Measurements from ENCODE around the gene PTPRB. TPM values are rescaled to one million over a fixed set of nuclear protein-coding genes. Genes with fewer than 3 reads are reported as not detected.

PTPRB gene
- total RNA-seq, 2 donors from 2014 or later: 11.2 to 20.3 TPM

DNA sequence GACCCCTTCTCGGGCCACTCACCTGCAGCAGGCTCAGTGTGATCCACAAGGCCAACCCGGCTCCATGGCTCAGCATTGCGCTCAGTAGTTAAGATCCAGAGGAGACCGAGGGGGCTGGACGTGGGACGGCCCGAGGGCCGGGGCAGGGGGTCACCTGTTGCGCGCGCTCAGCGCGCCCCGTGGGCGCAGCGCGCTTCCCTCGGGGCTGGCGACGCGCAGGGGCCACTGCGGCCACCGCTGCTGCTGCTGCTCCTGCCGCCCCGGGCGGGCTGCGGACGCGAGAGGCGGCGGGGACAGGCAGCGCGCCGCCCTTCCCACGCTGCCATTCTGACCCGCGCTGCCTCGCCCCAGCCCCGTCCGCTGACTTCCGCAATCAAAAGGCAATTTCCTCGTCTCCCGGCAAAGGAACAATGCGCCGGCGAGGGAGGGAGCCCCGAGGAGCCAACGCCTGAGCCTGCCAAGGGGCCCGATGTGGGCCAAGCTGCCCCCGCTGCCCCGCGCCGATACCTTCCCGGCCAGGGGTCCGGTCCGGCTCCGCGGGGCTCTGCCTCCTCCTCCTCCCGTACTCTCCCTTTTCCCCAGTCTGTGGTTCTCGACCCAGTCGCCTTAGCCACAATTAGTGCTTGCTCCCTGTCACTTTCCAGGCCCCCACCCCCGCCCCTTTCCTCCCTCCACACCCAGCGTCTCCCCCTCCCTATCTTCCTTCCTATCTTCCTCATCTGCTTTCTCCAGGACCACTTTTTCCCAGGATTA lies 27.3 kb downstream of the PTPRB start:
- Histone ChIP-seq H3K4me3 (peak overlapping the region; percentile 29 to 41), H3K9me3 (no peaks in the 10 kb centered on the region), H3K4me1 (replicated peaks) (no peaks in the 10 kb centered on the region), H3K27ac (peak overlapping the region in 1 of 2 donors; percentile 39), H3K36me3 (no peaks in the 10 kb centered on the region), H3K27me3 (replicated peaks; ENCODE audit: insufficient read depth) (no peaks in the 10 kb centered on the region)
- WGBS: 2% methylated on average over 61 of the region's 63 CpGs
- intact Hi-C loops (cut with DNase I): no loop called here
- TF ChIP-seq POLR2AphosphoS5 (IDR thresholded peaks at IDR 0.05): no peak
- TF ChIP-seq POLR2A (IDR thresholded peaks at IDR 0.05): no peak
- no peak for TF ChIP-seq CTCF (IDR thresholded peaks at IDR 0.05)
- DNase-seq (ENCODE audit: low spot score): peak; percentile 9

- Histone ChIP-seq H3K27ac (peak overlapping the region in 1 of 2 donors; percentile 39), H3K4me3 (peak overlapping the region; percentile 29 to 41), H3K9me3 (no peaks in the 10 kb centered on the region), H3K36me3 (no peaks in the 10 kb centered on the region), H3K27me3 (replicated peaks; ENCODE audit: insufficient read depth) (no peaks in the 10 kb centered on the region), H3K4me1 (replicated peaks) (no peaks in the 10 kb centered on the region)
- WGBS: 90% methylated on average over 2 of the region's 2 CpGs
- TF ChIP-seq POLR2AphosphoS5 (IDR thresholded peaks at IDR 0.05) (no peak), POLR2A (IDR thresholded peaks at IDR 0.05) (no peak), CTCF (IDR thresholded peaks at IDR 0.05) (no peak)
- intact Hi-C loops (cut with DNase I): no loop called here
- no peak for DNase-seq (ENCODE audit: low spot score)
Observed at GRCh38 chr12:70609203-70609602, 28.0 kb downstream of the PTPRB start.

DNA sequence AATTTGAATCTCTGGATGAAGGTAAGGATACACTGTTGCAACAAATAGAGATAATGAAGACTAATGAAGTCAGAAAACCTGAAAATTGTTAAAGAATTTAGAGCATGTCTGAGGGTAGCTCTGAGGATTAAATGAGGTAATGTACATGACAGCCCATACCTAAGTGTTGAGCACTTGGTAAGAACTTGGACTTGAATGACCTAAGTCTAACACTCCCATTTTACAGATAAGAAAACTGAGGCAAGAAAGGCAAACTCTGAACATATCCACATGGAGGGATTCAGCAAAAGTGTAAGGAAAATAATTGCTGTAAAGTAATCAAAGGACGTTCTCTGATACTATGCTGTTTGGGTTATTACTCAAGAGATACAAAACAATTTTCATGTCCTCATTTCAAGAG lies 29.0 kb downstream of the PTPRB start:
- no peak for TF ChIP-seq CTCF (IDR thresholded peaks at IDR 0.05)
- TF ChIP-seq POLR2AphosphoS5 (IDR thresholded peaks at IDR 0.05): no peak
- TF ChIP-seq POLR2A (IDR thresholded peaks at IDR 0.05): no peak
- intact Hi-C loops (cut with DNase I): no loop called here
- no peaks in the 10 kb centered on the region for H3K9me3 ChIP-seq
- 89% methylated on average over 1 of the region's 1 CpG for WGBS
- no peak for DNase-seq (ENCODE audit: low spot score)
- no peaks in the 10 kb centered on the region for H3K36me3 ChIP-seq
- H3K27ac ChIP-seq: no peak overlapping the region
- H3K4me3 ChIP-seq: peak overlapping the region in 1 of 2 donors; percentile 41
- no peaks in the 10 kb centered on the region for H3K4me1 ChIP-seq (replicated peaks)
- H3K27me3 ChIP-seq (replicated peaks; ENCODE audit: insufficient read depth): no peaks in the 10 kb centered on the region

DNA sequence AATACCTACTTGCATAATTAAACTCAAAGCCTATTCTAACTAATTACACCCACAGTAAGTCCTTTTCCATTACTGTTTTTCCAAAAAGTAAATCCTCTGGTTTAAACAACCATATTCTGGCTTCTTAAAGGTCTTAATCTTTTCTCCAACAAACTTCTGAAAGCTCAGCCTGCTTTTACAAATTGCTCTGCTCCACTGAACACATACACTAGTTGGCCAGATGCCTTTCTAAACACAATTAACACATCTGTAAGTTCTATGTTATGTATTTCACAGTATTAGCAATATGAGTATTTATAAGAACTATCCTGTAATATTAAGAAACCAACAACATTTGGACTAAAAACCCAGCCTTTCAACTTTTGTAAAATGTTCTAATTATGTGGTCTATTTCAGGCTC lies 30.1 kb downstream of the PTPRB start:
- no peak overlapping the region for H3K4me3 ChIP-seq
- TF ChIP-seq CTCF (IDR thresholded peaks at IDR 0.05) (no peak), POLR2A (IDR thresholded peaks at IDR 0.05) (no peak), POLR2AphosphoS5 (IDR thresholded peaks at IDR 0.05) (no peak)
- H3K4me1 ChIP-seq (replicated peaks): no peaks in the 10 kb centered on the region
- no peaks in the 10 kb centered on the region for H3K36me3 ChIP-seq
- H3K9me3 ChIP-seq: no peaks in the 10 kb centered on the region
- H3K27me3 ChIP-seq (replicated peaks; ENCODE audit: insufficient read depth): no peaks in the 10 kb centered on the region
- DNase-seq (ENCODE audit: low spot score): no peak
- H3K27ac ChIP-seq: no peak overlapping the region
- intact Hi-C loops (cut with DNase I): no loop called here

DNA sequence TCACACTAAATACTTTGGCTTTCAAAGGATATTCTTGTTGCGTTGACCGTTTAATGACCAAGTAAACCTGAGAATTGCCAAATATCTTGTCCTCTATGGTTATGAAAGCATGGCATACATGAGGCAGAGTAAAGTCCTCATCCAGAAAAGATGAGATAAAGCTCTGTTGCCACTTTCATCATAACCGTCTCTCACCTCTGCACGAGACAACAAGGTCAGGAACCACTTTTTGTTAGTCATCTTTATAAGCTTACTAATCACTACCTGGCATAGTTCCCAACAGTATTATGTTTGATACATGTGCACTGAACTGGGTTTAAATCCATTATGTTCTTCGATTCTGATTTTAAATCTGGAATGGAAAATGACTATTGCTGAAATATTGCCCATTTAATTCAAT lies 31.3 kb downstream of the PTPRB start:
- H3K4me3 ChIP-seq: no peak overlapping the region
- 68% methylated on average over 5 of the region's 5 CpGs for WGBS
- intact Hi-C loops (cut with DNase I): no loop called here

More for the DNA sequence above, 31.3 kb downstream of the PTPRB start:
- Histone ChIP-seq H3K27ac (no peak overlapping the region), H3K9me3 (no peaks in the 10 kb centered on the region), H3K4me1 (replicated peaks) (no peaks in the 10 kb centered on the region), H3K36me3 (no peaks in the 10 kb centered on the region), H3K27me3 (replicated peaks; ENCODE audit: insufficient read depth) (no peaks in the 10 kb centered on the region)
- TF ChIP-seq CTCF (IDR thresholded peaks at IDR 0.05): no peak
- TF ChIP-seq POLR2AphosphoS5 (IDR thresholded peaks at IDR 0.05): no peak
- no peak for TF ChIP-seq POLR2A (IDR thresholded peaks at IDR 0.05)
- DNase-seq (ENCODE audit: low spot score): no peak
